Liver (tissue), 9 donors: ENCODE data around the gene HOXD12. TPM values are rescaled to one million over a fixed set of nuclear protein-coding genes. Genes with fewer than 3 reads are reported as not detected.

ENCODE experiments used
- DNase-seq: peaks from one replicate; pipeline ENCODE4 v3.0.0-alpha.2; 2017; ENCODE audit warnings: low spot score
- H3K27ac ChIP-seq, 2 donors: one replicate each; pipeline ENCODE4 v1.7.0; 2013; ENCODE audit warnings: inconsistent platforms in 2 of 2, low read length in 2 of 2, control low read depth in 1 of 2, low read depth in 1 of 2, mild to moderate bottlenecking in 1 of 2
- H3K27me3 ChIP-seq, 4 donors: one replicate each; pipeline versions ENCODE4 v1.6.1 to v1.7.0; 2013; ENCODE audit warnings: low read length in 3 of 4, inconsistent platforms in 1 of 4, mild to moderate bottlenecking in 1 of 4, moderate library complexity in 1 of 4; ENCODE audit not compliant: control insufficient read depth in 4 of 4, insufficient read depth in 4 of 4
- H3K36me3 ChIP-seq, 4 donors: one replicate each; pipeline versions ENCODE4 v1.6.1 to v1.7.0; 2013; ENCODE audit warnings: low read length in 3 of 4, mild to moderate bottlenecking in 3 of 4, low read depth in 1 of 4, moderate library complexity in 1 of 4; ENCODE audit not compliant: control insufficient read depth in 4 of 4, insufficient read depth in 3 of 4
- H3K4me1 ChIP-seq, 4 donors: one replicate each; pipeline versions ENCODE4 v1.6.1 to v1.7.0; 2013; ENCODE audit warnings: low read length in 3 of 4, mild to moderate bottlenecking in 3 of 4, moderate library complexity in 1 of 4; ENCODE audit not compliant: control insufficient read depth in 4 of 4, insufficient read depth in 4 of 4
- H3K4me3 ChIP-seq, 3 donors: one replicate each; pipeline versions ENCODE4 v1.6.1 to v1.7.0; 2013; ENCODE audit warnings: low read length in 3 of 3, control low read depth in 1 of 3, low read depth in 1 of 3, mild to moderate bottlenecking in 1 of 3
- H3K9ac ChIP-seq, 2 donors: one replicate each; pipeline ENCODE4 v1.7.0; 2013; ENCODE audit warnings: low read length in 2 of 2, mild to moderate bottlenecking in 2 of 2, moderate library complexity in 2 of 2, control low read depth in 1 of 2, low read depth in 1 of 2
- H3K9me3 ChIP-seq, 4 donors: one replicate each; pipeline versions ENCODE4 v1.6.1 to v1.7.0; 2013; ENCODE audit warnings: low read length in 3 of 4; ENCODE audit not compliant: control insufficient read depth in 4 of 4
- ATF3 ChIP-seq: IDR thresholded peaks from 2 replicates; pipeline ENCODE4 v1.6.1; 2016; ENCODE audit warnings: antibody characterized with exemption
- CTCF ChIP-seq: fragments of 150-350 bp; IDR thresholded peaks from 2 replicates; pipeline ENCODE4 v1.5.1; 2017; ENCODE audit warnings: improper control_type of control experiment, low read depth, low read length; ENCODE audit not compliant: missing input control
- EGR1 ChIP-seq, 2 donors: IDR thresholded peaks; 2 replicates each; pipeline ENCODE4 v1.6.1; 2016 to 2018; ENCODE audit warnings: antibody characterized with exemption in 2 of 2, low read depth in 2 of 2
- FOXA1 ChIP-seq: IDR thresholded peaks from 2 replicates; pipeline ENCODE4 v1.6.1; 2016; ENCODE audit warnings: antibody characterized with exemption
- FOXA2 ChIP-seq: IDR thresholded peaks from 2 replicates; pipeline ENCODE4 v1.6.1; 2016; ENCODE audit warnings: antibody characterized with exemption
- GABPA ChIP-seq, 2 donors: IDR thresholded peaks in 1 of 2; conservative IDR thresholded peaks in 1 of 2; 2 replicates each; pipeline ENCODE4 v1.6.1; 2016; ENCODE audit warnings: antibody characterized with exemption in 2 of 2, mild to moderate bottlenecking in 1 of 2, moderate library complexity in 1 of 2
- HNF4A ChIP-seq, 2 donors: conservative IDR thresholded peaks; 2 replicates each; pipeline ENCODE4 v1.6.1; 2016; ENCODE audit warnings: antibody characterized with exemption in 2 of 2, mild to moderate bottlenecking in 2 of 2
- HNF4G ChIP-seq: IDR thresholded peaks from 2 replicates; pipeline ENCODE4 v1.6.1; 2016; ENCODE audit warnings: antibody characterized with exemption
- JUND ChIP-seq, 2 donors: IDR thresholded peaks; 2 replicates each; pipeline ENCODE4 v1.6.1; 2016; ENCODE audit warnings: antibody characterized with exemption in 2 of 2
- MAX ChIP-seq: IDR thresholded peaks from 2 replicates; pipeline ENCODE4 v1.6.1; 2016; ENCODE audit warnings: antibody characterized with exemption
- NR2F2 ChIP-seq: IDR thresholded peaks from 2 replicates; pipeline ENCODE4 v1.6.1; 2016; ENCODE audit warnings: antibody characterized with exemption
- RAD21 ChIP-seq, 2 donors: IDR thresholded peaks; 2 replicates each; pipeline ENCODE4 v1.6.1; 2016; ENCODE audit warnings: antibody characterized with exemption in 2 of 2, mild to moderate bottlenecking in 2 of 2
- RXRA ChIP-seq, 2 donors: IDR thresholded peaks; 2 replicates each; pipeline ENCODE4 v1.6.1; 2017 to 2018; ENCODE audit warnings: antibody characterized with exemption in 2 of 2, mild to moderate bottlenecking in 1 of 2
- SP1 ChIP-seq: IDR thresholded peaks from 2 replicates; pipeline ENCODE4 v1.6.1; 2018; ENCODE audit warnings: antibody characterized with exemption, mild to moderate bottlenecking
- TAF1 ChIP-seq: conservative IDR thresholded peaks from 2 replicates; pipeline ENCODE4 v1.6.1; 2016; ENCODE audit warnings: antibody characterized with exemption, mild to moderate bottlenecking
- YY1 ChIP-seq: IDR thresholded peaks from 2 replicates; pipeline ENCODE4 v1.6.1; 2016; ENCODE audit warnings: antibody characterized with exemption, mild to moderate bottlenecking
- WGBS: extraction: QIAGEN DNeasy Blood & Tissue Kit; methylation state at CpG from one replicate; pipeline ENCODE4 v1.1.7; 2013; 5-methylcytosine and 5-hydroxymethylcytosine counted together
- polyA plus RNA-seq, 2 donors: library from polyadenylated mRNA; stranded (reverse) in 1 of 2; unstranded in 1 of 2; fragments of 200-250 nt in 1 of 2; fragments of >200 nt in 1 of 2; fragmentation: Nextera tagmentation in 1 of 2; extraction: Ambion mirVana in 1 of 2; gene quantifications; one replicate each; pipeline versions ENCODE4 v1.2.1 to v1.2.3, GENCODE V29; 2013 to 2015
- total RNA-seq, 2 donors: library from RNA; depleted of rRNA; stranded (reverse); fragments of >200 nt; gene quantifications; one replicate each; pipeline ENCODE4 v1.2.3, GENCODE V29; 2014
- TF ChIP-seq, protein P1 (sequence below): IDR thresholded peaks from 2 replicates; pipeline ENCODE4 v1.6.1; 2016; ENCODE audit warnings: antibody characterized with exemption
- TF ChIP-seq, protein P2 (sequence below): IDR thresholded peaks from 2 replicates; pipeline ENCODE4 v1.6.1; 2016; ENCODE audit warnings: antibody characterized with exemption, mild to moderate bottlenecking
- donor health status: healthy.
- donor health status: healthy.
- donor health status: healthy.
- donor health status: healthy.
- donor health status: healthy.

HOXD12 gene
- total and polyA plus RNA-seq, 4 donors, result not detected

DNA sequence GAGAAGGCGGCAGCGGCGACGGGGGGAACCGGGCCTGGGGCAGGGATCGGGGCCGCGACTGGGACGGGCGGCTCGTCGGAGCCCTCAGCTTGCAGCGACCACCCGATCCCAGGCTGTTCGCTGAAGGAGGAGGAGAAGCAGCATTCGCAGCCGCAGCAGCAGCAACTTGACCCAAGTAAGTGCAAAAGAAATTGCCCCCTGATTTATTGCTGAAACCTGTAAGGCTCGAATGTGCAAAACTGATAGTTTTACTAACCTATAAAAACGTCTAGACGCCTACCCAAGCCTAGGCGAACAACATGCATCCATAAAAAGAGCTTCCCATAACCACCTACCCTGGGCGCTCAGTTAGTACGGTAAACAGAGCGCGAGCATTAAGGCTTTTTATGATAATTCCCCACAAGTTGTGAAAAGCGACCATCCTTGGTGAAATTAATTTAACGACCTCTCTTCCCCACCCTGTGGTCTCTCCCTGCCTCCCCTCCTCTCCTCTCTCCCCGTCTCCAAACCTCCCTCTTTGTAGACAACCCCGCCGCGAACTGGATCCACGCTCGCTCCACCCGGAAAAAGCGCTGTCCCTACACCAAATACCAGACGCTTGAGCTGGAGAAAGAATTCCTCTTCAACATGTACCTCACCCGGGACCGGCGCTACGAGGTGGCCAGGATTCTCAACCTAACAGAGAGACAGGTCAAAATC lies 24.0 kb downstream of the HOXD12 start:
- Histone ChIP-seq H3K4me3 (peak overlapping the region in 1 of 3 donors; percentile 47), H3K9me3 (peaks cover 0 to 3% (median 0%) of the 10 kb centered on the region in 4 donors), H3K27ac (no peak overlapping the region), H3K36me3 (no peaks in the 10 kb centered on the region), H3K4me1 (peaks cover 4 to 10% (median 9%) of the 10 kb centered on the region in 4 donors), H3K27me3 (peaks cover 20 to 51% (median 26%) of the 10 kb centered on the region in 4 donors), H3K9ac (no peak overlapping the region)
- 6% methylated on average over 40 of the region's 40 CpGs for WGBS
- no peak for TF ChIP-seq EGR1 (IDR thresholded peaks at IDR 0.05; ENCODE audit: low read depth in 2 of 2)
- no peak for DNase-seq

GRCh38 chr2:176124110-176124946 lies 24.7 kb downstream of the HOXD12 start:
- H3K36me3 ChIP-seq, result no peaks in the 10 kb centered on the region
- no peak overlapping the region for H3K9ac ChIP-seq
- no peak overlapping the region for H3K27ac ChIP-seq
- 14% methylated on average over 34 of the region's 34 CpGs for WGBS
- no peak for DNase-seq
- H3K4me1 ChIP-seq, result peaks cover 4 to 13% (median 9%) of the 10 kb centered on the region in 4 donors
- H3K9me3 ChIP-seq, result peaks cover 0 to 3% (median 0%) of the 10 kb centered on the region in 4 donors
- H3K27me3 ChIP-seq, result peaks cover 20 to 48% (median 24%) of the 10 kb centered on the region in 4 donors
- no peak for TF ChIP-seq EGR1 (IDR thresholded peaks at IDR 0.05; ENCODE audit: low read depth in 2 of 2)
- TF ChIP-seq FOXA1, result no peak
- TF ChIP-seq GABPA (IDR thresholded peaks at IDR 0.05 in 1 of 2, conservative IDR thresholded peaks at IDR 0.05 in 1 of 2), result no peak
- TF ChIP-seq RAD21 (IDR thresholded peaks at IDR 0.05), result no peak
- no peak for TF ChIP-seq ATF3
- no peak for TF ChIP-seq NR2F2
- no peak for TF ChIP-seq FOXA2
- TF ChIP-seq RXRA (IDR thresholded peaks at IDR 0.05), result no peak
- TF ChIP-seq HNF4A (conservative IDR thresholded peaks at IDR 0.05), result no peak
- TF ChIP-seq HNF4G, result no peak
- TF ChIP-seq CTCF, result no peak
- TF ChIP-seq, protein P1, sequence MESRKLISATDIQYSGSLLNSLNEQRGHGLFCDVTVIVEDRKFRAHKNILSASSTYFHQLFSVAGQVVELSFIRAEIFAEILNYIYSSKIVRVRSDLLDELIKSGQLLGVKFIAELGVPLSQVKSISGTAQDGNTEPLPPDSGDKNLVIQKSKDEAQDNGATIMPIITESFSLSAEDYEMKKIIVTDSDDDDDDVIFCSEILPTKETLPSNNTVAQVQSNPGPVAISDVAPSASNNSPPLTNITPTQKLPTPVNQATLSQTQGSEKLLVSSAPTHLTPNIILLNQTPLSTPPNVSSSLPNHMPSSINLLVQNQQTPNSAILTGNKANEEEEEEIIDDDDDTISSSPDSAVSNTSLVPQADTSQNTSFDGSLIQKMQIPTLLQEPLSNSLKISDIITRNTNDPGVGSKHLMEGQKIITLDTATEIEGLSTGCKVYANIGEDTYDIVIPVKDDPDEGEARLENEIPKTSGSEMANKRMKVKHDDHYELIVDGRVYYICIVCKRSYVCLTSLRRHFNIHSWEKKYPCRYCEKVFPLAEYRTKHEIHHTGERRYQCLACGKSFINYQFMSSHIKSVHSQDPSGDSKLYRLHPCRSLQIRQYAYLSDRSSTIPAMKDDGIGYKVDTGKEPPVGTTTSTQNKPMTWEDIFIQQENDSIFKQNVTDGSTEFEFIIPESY, result no peak
- no peak for TF ChIP-seq JUND (IDR thresholded peaks at IDR 0.05)
- no peak for TF ChIP-seq YY1
- TF ChIP-seq TAF1, result no peak
- TF ChIP-seq MAX, result no peak
- TF ChIP-seq, protein P2, sequence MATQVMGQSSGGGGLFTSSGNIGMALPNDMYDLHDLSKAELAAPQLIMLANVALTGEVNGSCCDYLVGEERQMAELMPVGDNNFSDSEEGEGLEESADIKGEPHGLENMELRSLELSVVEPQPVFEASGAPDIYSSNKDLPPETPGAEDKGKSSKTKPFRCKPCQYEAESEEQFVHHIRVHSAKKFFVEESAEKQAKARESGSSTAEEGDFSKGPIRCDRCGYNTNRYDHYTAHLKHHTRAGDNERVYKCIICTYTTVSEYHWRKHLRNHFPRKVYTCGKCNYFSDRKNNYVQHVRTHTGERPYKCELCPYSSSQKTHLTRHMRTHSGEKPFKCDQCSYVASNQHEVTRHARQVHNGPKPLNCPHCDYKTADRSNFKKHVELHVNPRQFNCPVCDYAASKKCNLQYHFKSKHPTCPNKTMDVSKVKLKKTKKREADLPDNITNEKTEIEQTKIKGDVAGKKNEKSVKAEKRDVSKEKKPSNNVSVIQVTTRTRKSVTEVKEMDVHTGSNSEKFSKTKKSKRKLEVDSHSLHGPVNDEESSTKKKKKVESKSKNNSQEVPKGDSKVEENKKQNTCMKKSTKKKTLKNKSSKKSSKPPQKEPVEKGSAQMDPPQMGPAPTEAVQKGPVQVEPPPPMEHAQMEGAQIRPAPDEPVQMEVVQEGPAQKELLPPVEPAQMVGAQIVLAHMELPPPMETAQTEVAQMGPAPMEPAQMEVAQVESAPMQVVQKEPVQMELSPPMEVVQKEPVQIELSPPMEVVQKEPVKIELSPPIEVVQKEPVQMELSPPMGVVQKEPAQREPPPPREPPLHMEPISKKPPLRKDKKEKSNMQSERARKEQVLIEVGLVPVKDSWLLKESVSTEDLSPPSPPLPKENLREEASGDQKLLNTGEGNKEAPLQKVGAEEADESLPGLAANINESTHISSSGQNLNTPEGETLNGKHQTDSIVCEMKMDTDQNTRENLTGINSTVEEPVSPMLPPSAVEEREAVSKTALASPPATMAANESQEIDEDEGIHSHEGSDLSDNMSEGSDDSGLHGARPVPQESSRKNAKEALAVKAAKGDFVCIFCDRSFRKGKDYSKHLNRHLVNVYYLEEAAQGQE, result no peak
- no peak for TF ChIP-seq SP1
- H3K4me3 ChIP-seq, result no peak overlapping the region
